GM23248 (cell line): ENCODE results near the gene TMED7.
"Not testable (repeated sequence)": the region's sequence is repeated elsewhere in the genome, so short reads cannot be mapped to it uniquely, and the experiment has no call there.

ENCODE experiments used
- EZH2 ChIP-seq: fragments of 200-600 bp; sonication (generic); IDR thresholded peaks from 2 replicates; pipeline ENCODE4 v1.6.1; 2018; ENCODE audit warnings: antibody characterized with exemption, mild to moderate bottlenecking; ENCODE audit not compliant: insufficient read depth, poor library complexity, severe bottlenecking
- EZH2phosphoT487 ChIP-seq: fragments of 200-600 bp; sonication (generic); IDR thresholded peaks from 2 replicates; pipeline ENCODE4 v1.6.1; 2018; ENCODE audit warnings: antibody characterized with exemption, moderate library complexity, mild to moderate bottlenecking, low read depth; ENCODE audit not compliant: insufficient read depth

DNA sequence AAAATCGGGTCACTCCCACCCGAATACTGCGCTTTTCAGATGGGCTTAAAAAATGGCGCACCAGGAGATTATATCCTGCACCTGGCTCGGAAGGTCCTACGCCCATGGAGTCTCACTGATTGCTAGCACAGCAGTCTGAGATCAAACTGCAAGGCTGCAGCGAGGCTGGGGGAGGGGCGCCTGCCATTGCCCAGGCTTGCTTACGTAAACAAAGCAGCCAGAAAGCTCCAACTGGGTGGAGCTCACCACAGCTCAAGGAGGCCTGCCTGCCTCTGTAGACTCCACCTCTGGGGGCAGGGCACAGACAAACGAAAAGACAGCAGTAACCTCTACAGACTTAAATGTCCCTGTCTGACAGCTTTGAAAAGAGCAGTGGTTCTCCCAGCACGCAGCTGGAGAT is 48.9 kb upstream of the TMED7 start:
- TF ChIP-seq EZH2, EZH2phosphoT487: not testable (repeated sequence)
